ENCODE measurements around the gene TMEM52. TPM values are rescaled to one million over a fixed set of nuclear protein-coding genes. Genes with fewer than 3 reads are reported as not detected.

Gene TMEM52
- polyA plus RNA-seq (0.89 TPM in 1 of 2 replicates, not detected in the other), polyA minus RNA-seq (not detected in 2 replicates)

- no peaks in the 10 kb centered on the region for H3F3A ChIP-seq (ENCODE audit: insufficient read depth, low read length, poor library complexity, severe bottlenecking)
- H4K20me1 ChIP-seq (ENCODE audit: insufficient read depth), result no peaks in the 10 kb centered on the region
- peak within 1 kb of the TSS; percentile 26 for H3K9ac ChIP-seq (ENCODE audit: low read length)
- no peak within 1 kb of the TSS for H2AFZ ChIP-seq (ENCODE audit: low read depth, low read length)
- H3K4me2 ChIP-seq (ENCODE audit: low read length), result peak within 1 kb of the TSS; percentile 25
- no peaks in the 10 kb centered on the region for H3K9me3 ChIP-seq (ENCODE audit: low read length)
- H3K79me2 ChIP-seq (replicated peaks; ENCODE audit: insufficient read depth, low read length), result no peaks in the 10 kb centered on the region
- no peaks in the 10 kb centered on the region for H3K36me3 ChIP-seq (ENCODE audit: insufficient read depth, low read length)
- TF ChIP-seq CTCF (IDR thresholded peaks at IDR 0.05; ENCODE audit: poor library complexity, severe bottlenecking) (peak; percentile 21), TAF1 (IDR thresholded peaks at IDR 0.05; ENCODE audit: low read depth) (no peak)
- peak within 1 kb of the TSS; percentile 68 for H3K4me3 ChIP-seq (ENCODE audit: low read length)
- H3K9me2 ChIP-seq (ENCODE audit: insufficient read depth, low read length), result no peaks in the 10 kb centered on the region
- H3K27me3 ChIP-seq (ENCODE audit: insufficient read depth, low read depth, low read length), result peaks cover 11% of the 10 kb centered on the region
- H3K27ac ChIP-seq (ENCODE audit: low read length), result no peak within 1 kb of the TSS
These were observed at the start of gene TMEM52 for GRCh38 chr1:1918901-1919303. Gene TMEM52, minus strand, starts transcription at chr1:1919279. Its CDS starts 14 bp downstream, at chr1:1919265.

GRCh38 chr1:1967879-1968278 lies 48.8 kb upstream of the TMEM52 start:
- TF ChIP-seq SMC3 (conservative IDR thresholded peaks at IDR 0.05; ENCODE audit: poor library complexity) (no peak), RAD21 (conservative IDR thresholded peaks at IDR 0.05) (no peak), TAF1 (IDR thresholded peaks at IDR 0.05; ENCODE audit: low read depth) (no peak), CTCF (IDR thresholded peaks at IDR 0.05; ENCODE audit: poor library complexity, severe bottlenecking) (no peak), POLR2AphosphoS5 (IDR thresholded peaks at IDR 0.05) (no peak), EP300 (conservative IDR thresholded peaks at IDR 0.05; ENCODE audit: poor library complexity, severe bottlenecking) (no peak)
- no peaks in the 10 kb centered on the region for H3K9me3 ChIP-seq (ENCODE audit: low read length)
- H3K9me2 ChIP-seq (ENCODE audit: insufficient read depth, low read length), result no peaks in the 10 kb centered on the region
- no peak overlapping the region for H3K4me3 ChIP-seq (ENCODE audit: low read length)
- no peak overlapping the region for H3K27ac ChIP-seq (ENCODE audit: low read length)
- no peaks in the 10 kb centered on the region for H4K20me1 ChIP-seq (ENCODE audit: insufficient read depth)
- H3F3A ChIP-seq (ENCODE audit: insufficient read depth, low read length, poor library complexity, severe bottlenecking), result no peaks in the 10 kb centered on the region
- H3K27me3 ChIP-seq (ENCODE audit: insufficient read depth, low read depth, low read length), result no peaks in the 10 kb centered on the region
- H3K4me2 ChIP-seq (ENCODE audit: low read length), result no peak overlapping the region
- H3K36me3 ChIP-seq (ENCODE audit: insufficient read depth, low read length), result no peaks in the 10 kb centered on the region
- H3K79me2 ChIP-seq (replicated peaks; ENCODE audit: insufficient read depth, low read length), result no peaks in the 10 kb centered on the region
- H3K9ac ChIP-seq (ENCODE audit: low read length), result no peak overlapping the region
- no peak overlapping the region for H2AFZ ChIP-seq (ENCODE audit: low read depth, low read length)

GRCh38 chr1:1967151-1967550 lies 48.1 kb upstream of the TMEM52 start:
- H3K9me3 ChIP-seq (ENCODE audit: low read length), result no peaks in the 10 kb centered on the region
- no peak overlapping the region for H3K9ac ChIP-seq (ENCODE audit: low read length)
- H3K4me3 ChIP-seq (ENCODE audit: low read length), result no peak overlapping the region
- no peaks in the 10 kb centered on the region for H3K9me2 ChIP-seq (ENCODE audit: insufficient read depth, low read length)
- H3K4me2 ChIP-seq (ENCODE audit: low read length), result no peak overlapping the region
- no peaks in the 10 kb centered on the region for H3K79me2 ChIP-seq (replicated peaks; ENCODE audit: insufficient read depth, low read length)
- no peak overlapping the region for H2AFZ ChIP-seq (ENCODE audit: low read depth, low read length)
- TF ChIP-seq EZH2 (IDR thresholded peaks at IDR 0.05; ENCODE audit: borderline replicate concordance, insufficient read depth, low read length, poor library complexity, severe bottlenecking) (no peak), CTCF (IDR thresholded peaks at IDR 0.05; ENCODE audit: poor library complexity, severe bottlenecking) (no peak), REST (IDR thresholded peaks at IDR 0.05; ENCODE audit: borderline replicate concordance) (no peak), RAD21 (conservative IDR thresholded peaks at IDR 0.05) (no peak), EP300 (conservative IDR thresholded peaks at IDR 0.05; ENCODE audit: poor library complexity, severe bottlenecking) (no peak)
- H3K36me3 ChIP-seq (ENCODE audit: insufficient read depth, low read length), result no peaks in the 10 kb centered on the region
- H3F3A ChIP-seq (ENCODE audit: insufficient read depth, low read length, poor library complexity, severe bottlenecking), result no peaks in the 10 kb centered on the region
- no peak overlapping the region for H3K27ac ChIP-seq (ENCODE audit: low read length)
- H3K27me3 ChIP-seq (ENCODE audit: insufficient read depth, low read depth, low read length), result no peaks in the 10 kb centered on the region
- H4K20me1 ChIP-seq (ENCODE audit: insufficient read depth), result no peaks in the 10 kb centered on the region
